Stimulated activated CD8-positive, alpha-beta memory T cell treated with anti-CD3 and anti-CD28 coated beads, Interleukin-12 subunit alpha, Interleukin-12 subunit beta, amount 100 ng/mL, for 4 hours (primary cell): ENCODE results near the gene SLC35A4.
A peak's percentile ranks its signal among the peaks of the same experiment; 100 is the strongest.

ENCODE experiments used
- DNase-seq: peaks from one replicate; pipeline ENCODE4 v3.0.0-alpha.2; 2020; ENCODE audit warnings: low read depth

SLC35A4 gene

DNA sequence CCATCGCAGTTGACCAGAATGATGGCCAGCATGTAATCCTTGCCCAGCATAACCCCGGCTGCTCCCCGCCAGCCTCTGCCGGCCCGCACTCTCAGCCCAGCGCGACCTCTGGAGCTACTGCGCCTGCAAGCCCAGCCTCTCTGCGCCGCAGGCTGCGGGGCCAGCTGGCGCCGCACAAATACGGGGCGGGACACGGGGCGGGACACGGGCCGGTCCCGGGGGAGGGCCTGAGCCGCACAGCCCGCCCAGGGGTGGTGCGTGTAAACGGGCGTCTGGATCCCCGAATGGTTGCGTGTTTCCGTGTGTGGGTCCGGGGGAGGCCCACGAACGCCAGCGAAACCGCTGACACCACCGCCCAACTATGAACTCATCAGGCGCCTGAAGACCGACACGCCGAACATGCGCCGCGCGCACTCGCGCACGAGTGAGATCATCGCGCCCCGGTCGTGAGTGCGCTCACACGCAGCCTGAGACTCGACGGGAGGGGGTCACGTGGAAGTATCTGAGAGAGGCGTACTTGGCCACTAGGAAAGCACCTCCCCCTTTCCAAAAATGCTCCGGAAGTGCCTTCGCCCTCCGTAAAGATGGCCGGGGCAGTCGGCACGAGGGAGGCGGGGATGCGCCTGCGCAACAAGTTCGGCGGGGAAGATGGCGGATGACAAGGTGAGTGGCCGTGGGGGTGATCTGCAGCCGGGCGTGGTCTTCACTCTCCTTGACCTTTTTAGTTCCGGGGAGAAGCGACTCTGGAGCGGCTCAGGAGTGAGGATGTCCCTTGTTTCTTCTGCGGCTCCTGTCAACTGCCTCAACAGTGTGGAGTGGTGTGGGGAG lies at the start of gene SLC35A4, which contains the start of gene APBB3:
TSS of gene SLC35A4 (plus strand) at position 633 of the 828 bp plus-strand sequence. CDS start 2,342 bp downstream, outside the sequence.
TSS of gene APBB3 (minus strand) at position 403 of the 828 bp plus-strand sequence. CDS start at position 50, 353 bp downstream.
- peak; percentile 94 for DNase-seq

- no peak for DNase-seq
Measured at GRCh38 chr5:140524003-140524402, 40.6 kb upstream of the SLC35A4 start.

DNA sequence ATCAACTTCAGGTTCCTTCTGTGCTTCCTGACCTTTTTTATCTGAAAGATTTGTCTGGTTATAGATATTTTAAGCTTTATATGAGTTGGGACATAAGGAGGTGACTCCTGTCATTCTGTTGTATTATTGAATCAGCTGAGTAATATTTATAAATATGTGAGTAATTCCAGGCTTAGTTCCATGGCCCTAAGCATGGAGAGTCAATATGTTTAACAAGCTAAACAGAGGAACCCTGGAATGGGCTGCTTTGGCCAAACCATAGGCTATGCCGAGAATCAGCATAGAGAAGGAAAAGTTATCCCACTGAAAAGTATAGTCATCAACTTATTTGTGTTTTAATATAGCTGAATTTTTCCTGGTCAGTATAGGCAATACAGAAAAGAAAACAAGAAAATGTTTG lies 24.4 kb upstream of the SLC35A4 start:
- no peak for DNase-seq

DNA sequence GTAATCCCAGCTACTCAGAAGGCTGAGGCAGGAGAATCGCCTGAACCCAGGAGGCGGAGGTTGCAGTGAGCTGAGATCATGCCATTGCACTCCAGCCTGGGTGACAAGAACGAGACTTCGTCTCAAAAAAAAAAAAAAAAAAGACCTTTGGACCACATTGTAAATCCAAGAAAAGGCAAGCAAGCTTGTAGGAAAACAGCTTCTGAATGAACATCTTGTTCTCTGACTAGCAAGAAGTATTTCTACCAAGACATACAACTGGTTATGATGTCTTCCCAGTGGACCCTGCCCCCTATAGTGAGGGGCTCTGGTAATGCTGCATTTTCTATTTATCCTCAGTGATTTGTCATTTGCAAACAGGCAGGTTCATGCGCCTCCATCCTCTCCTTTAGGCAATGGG lies 21.7 kb upstream of the SLC35A4 start:
- DNase-seq: no peak

GRCh38 chr5:140544986-140545385 lies 19.6 kb upstream of the SLC35A4 start:
- no peak for DNase-seq

GRCh38 chr5:140545606-140546005 lies 19.0 kb upstream of the SLC35A4 start:
- no peak for DNase-seq

DNA sequence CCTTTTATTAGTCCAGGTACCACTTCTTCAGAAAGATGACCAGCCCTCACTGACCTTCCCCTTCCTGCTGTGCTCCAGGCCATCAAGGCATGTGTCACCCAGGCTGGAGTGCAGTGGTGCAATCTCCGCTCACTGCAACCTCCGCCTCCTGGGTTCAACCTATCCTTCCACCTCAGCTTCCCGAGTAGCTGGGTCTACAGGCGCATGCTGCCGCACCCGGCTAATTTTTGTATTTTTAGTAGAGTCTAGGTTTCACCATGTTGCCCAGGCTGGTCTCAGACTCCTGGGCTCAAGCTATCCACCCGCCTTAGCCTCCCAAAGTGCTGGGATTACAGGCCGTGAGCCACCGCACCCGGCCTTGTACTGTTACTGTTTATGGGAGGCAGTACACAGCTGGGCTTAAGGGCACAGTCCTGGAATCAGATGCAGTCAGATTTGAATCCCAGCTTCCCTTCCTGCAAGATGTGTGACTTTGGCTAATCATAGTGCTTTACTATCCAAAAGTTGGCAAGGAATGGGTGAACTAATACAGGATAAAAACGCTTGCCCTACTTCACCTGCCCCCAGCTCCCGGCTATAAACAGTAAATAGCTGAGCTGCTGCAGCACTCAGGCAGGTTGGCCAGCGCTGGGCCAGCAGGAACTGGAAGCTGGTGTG lies 17.6 kb upstream of the SLC35A4 start:
- no peak for DNase-seq

- DNase-seq: peak; percentile 72
Measured at GRCh38 chr5:140547508-140548299, 16.9 kb upstream of the SLC35A4 start, which contains the start of gene EIF4EBP3. Gene EIF4EBP3, plus strand, starts transcription at chr5:140547662. Its CDS starts 76 bp downstream, at chr5:140547738.

DNA sequence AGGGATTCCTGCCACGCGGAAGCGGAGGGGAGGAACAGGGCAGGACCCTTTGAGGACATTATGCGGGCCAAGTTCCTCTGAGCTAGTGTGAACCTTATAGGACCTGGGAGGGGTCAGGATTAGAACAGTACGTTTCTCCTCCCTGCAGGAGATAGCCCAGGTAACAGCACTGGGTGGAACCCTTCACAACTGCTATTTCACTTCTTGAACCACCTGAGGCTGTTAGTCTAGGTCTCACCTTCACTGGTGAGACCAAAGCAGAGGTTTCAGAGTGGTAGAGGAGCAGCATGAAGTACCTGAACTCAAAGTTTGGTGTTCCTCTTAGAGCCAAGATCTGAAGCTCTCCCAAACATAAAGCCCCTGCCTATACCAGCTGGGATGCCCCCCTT lies 16.3 kb upstream of the SLC35A4 start:
- no peak for DNase-seq

- DNase-seq: no peak
Measured at GRCh38 chr5:140548791-140549190, 15.8 kb upstream of the SLC35A4 start.

DNA sequence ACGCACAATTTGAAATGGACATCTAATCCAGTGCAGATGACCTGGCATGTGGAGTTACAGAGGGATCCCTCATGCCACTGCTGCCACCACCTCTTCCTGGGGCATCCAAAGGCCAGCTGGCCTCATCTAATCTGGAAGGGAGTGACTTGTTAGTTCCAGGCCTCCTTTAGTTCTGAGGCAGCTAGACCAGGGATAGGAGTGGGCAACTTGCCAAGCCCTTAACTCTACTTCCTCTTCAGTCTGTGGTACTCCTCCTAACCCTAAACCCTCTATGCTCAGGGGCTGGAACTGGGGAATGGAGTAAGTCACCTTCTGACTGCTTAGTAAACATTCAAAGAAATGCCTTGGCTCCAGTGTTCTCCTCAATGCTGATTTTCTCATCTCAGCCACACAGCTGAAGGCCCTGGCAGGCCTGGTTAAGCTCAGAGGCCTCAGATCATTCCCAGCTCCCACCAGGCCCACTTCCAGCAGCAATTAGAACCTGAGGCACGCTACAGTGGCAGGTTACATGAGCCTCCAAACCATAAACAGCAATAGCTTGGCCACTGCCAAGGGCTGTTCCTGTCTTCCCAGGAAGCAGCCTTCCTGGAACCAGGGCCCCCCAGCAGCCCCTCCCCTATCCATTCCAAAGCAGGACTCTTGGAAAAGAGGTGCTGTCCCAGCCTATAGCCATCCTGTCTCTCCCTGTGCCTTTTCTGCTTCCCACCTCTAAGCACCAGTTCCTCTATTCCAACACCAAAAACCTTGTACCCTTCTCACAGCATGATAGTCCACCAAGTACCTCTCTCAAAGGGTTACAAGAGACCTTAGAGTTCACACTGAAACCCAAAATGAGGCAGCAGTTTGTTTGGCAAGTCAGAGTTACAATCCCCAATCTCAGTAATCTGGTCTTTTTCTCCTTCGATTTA lies 15.1 kb upstream of the SLC35A4 start:
- no peak for DNase-seq

GRCh38 chr5:140550147-140551079 lies 14.2 kb upstream of the SLC35A4 start:
- no peak for DNase-seq

- DNase-seq: no peak
Measured at GRCh38 chr5:140551872-140552271, 12.8 kb upstream of the SLC35A4 start.

GRCh38 chr5:140553657-140554056 lies 11.0 kb upstream of the SLC35A4 start:
- no peak for DNase-seq

DNA sequence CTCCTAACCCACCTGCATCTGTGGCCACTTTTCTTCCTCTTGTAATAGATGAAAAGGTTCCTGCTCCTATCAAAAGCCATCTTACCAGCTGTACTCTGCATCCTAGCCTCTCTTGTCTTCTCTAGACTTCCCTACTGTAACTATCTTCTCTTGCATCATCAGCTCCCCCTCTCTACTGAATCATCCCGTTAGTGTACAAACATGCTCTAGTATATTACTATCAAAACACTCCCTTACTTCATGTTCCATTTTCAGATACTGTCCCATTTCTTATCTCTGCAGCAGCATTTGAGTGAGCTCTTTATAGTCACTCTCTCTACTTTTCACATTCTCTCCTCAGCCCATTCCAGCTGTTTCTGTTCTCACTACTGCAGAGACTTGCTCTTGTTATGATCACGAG lies 10.2 kb upstream of the SLC35A4 start:
- no peak for DNase-seq

DNA sequence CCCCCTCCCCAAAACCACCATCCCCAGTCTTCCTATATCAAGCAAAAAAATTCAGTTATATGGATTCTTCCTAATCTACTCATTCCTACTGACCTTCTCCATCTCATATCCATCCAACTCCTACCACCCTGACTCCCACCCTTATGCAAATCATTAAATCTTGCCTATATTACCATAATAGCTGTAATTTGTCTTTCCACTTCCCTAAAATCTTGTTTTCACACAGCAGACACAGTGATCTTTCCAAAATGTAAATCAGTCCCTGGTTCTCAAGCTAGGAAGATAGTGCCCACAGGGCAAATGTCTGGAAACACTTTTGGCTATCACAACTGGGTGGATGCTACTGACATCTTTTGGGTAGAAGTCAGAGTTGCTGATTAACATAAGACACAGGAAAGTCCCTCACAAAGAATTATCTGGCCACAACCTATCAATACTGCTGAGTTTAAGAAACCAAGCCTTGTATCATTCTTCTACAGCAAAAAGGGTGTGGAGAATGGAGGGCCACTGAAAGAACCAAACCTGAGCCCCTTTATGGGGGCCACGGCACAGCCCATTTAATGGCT lies 8.8 kb upstream of the SLC35A4 start:
- DNase-seq: no peak

DNA sequence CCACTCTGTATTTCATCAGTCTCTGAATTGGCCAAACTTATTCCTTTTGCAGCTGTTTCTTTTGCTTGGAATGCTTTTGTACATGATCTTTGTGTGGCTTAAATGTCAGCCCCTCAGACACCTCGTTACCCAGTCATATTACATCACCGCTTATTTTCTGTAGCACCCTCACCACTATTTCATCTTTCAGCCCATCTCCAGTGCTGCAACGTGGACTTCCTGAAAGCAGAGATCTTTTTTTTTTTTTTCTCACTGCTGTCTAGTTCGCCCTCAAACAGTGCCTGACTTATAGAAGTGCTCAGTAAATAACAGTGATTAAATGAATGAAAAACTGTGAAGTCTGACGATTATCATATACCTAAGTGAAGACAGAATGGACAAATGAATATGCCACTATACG lies 8.2 kb upstream of the SLC35A4 start:
- no peak for DNase-seq

GRCh38 chr5:140557136-140557805 lies 7.4 kb upstream of the SLC35A4 start, which contains the start of gene SRA1:
Gene SRA1, minus strand, starts transcription at chr5:140557473. Its CDS starts 21 bp downstream, at chr5:140557452.
- peak; percentile 76 for DNase-seq

GRCh38 chr5:140557965-140558364 lies 6.7 kb upstream of the SLC35A4 start:
- no peak for DNase-seq
